ENCODE results near the gene TMCC1. TPM values are rescaled to one million over a fixed set of nuclear protein-coding genes. Genes with fewer than 3 reads are reported as not detected.

TMCC1 gene
- total RNA-seq, 2 experiments from 2014 or later, result 33.3 to 33.8 TPM

- H3K4me1 ChIP-seq (ENCODE audit: insufficient read depth, low read length), result no peaks in the 10 kb centered on the region
- H3K27ac ChIP-seq (ENCODE audit: low read depth in 1 of 2, low read length in 2 of 2), result no peak overlapping the region
- Mint-ChIP-seq H3K4me1 (ENCODE audit: low read depth) (peaks cover 49% of the 10 kb centered on the region), H3K4me3 (no peak overlapping the region), H3K36me3 (ENCODE audit: low read depth) (peaks cover 86% of the 10 kb centered on the region), H3K27me3 (no peaks in the 10 kb centered on the region), H3K27ac (no peak overlapping the region), H3K9me3 (no peaks in the 10 kb centered on the region)
- TF ChIP-seq, protein P1, sequence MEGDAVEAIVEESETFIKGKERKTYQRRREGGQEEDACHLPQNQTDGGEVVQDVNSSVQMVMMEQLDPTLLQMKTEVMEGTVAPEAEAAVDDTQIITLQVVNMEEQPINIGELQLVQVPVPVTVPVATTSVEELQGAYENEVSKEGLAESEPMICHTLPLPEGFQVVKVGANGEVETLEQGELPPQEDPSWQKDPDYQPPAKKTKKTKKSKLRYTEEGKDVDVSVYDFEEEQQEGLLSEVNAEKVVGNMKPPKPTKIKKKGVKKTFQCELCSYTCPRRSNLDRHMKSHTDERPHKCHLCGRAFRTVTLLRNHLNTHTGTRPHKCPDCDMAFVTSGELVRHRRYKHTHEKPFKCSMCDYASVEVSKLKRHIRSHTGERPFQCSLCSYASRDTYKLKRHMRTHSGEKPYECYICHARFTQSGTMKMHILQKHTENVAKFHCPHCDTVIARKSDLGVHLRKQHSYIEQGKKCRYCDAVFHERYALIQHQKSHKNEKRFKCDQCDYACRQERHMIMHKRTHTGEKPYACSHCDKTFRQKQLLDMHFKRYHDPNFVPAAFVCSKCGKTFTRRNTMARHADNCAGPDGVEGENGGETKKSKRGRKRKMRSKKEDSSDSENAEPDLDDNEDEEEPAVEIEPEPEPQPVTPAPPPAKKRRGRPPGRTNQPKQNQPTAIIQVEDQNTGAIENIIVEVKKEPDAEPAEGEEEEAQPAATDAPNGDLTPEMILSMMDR (IDR thresholded peaks at IDR 0.05), result no peak
- H3K27me3 ChIP-seq (ENCODE audit: control insufficient read depth in 1 of 2, insufficient read depth in 2 of 2, low read length in 2 of 2), result no peaks in the 10 kb centered on the region
- POLR2A ChIA-PET, result no interaction called here
- ATAC-seq (ENCODE audit: poor library complexity) (no peak), DNase-seq (no peak)
- no peak overlapping the region for H3K4me3 ChIP-seq (ENCODE audit: low read length)
- peaks cover 5% of the 10 kb centered on the region for H3K36me3 ChIP-seq (ENCODE audit: insufficient read depth, low read length)
- CTCF ChIA-PET, result no interaction called here
- H3K9me3 ChIP-seq (ENCODE audit: control insufficient read depth in 1 of 2, insufficient read depth in 1 of 2, low read length in 2 of 2), result no peaks in the 10 kb centered on the region
- intact Hi-C loops (cut with DNase I, micrococcal nuclease), result loop anchor here in 1 of 2 experiments (5.0 kb wide), 1 partner anchor 40 kb away; no protein-coding TSS in a partner anchor
Measured at GRCh38 chr3:129867506-129868124, 25.9 kb downstream of the TMCC1 start.

DNA sequence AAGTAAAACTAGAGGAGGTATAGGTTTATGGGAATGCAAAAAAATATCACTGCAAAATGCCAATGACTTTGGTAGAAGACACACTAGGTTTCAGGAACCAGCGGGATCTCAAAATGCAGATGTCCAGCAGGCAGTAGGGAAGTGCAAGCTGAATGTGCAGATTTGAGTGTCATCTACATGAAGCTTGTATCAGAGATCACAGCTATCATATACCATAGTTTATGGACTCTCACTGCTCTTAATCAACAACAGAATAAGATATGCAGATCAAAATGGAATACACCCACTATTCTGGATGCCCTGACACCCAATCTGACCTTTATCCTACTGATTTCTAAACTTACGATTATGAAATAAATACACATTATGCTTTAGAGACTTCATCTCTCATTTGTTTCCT is 27.7 kb downstream of the TMCC1 start:
- Mint-ChIP-seq H3K4me1 (ENCODE audit: low read depth) (peaks cover 32% of the 10 kb centered on the region), H3K27me3 (no peaks in the 10 kb centered on the region), H3K36me3 (ENCODE audit: low read depth) (peaks cover 81% of the 10 kb centered on the region), H3K9me3 (no peaks in the 10 kb centered on the region), H3K4me3 (no peak overlapping the region), H3K27ac (no peak overlapping the region)
- Histone ChIP-seq H3K27me3 (ENCODE audit: control insufficient read depth in 1 of 2, insufficient read depth in 2 of 2, low read length in 2 of 2) (no peaks in the 10 kb centered on the region), H3K9me3 (ENCODE audit: control insufficient read depth in 1 of 2, insufficient read depth in 1 of 2, low read length in 2 of 2) (no peaks in the 10 kb centered on the region), H3K4me3 (ENCODE audit: low read length) (no peak overlapping the region), H3K4me1 (ENCODE audit: insufficient read depth, low read length) (no peaks in the 10 kb centered on the region), H3K36me3 (ENCODE audit: insufficient read depth, low read length) (peaks cover 5% of the 10 kb centered on the region), H3K27ac (ENCODE audit: low read depth in 1 of 2, low read length in 2 of 2) (no peak overlapping the region)
- DNase-seq (no peak), ATAC-seq (ENCODE audit: poor library complexity) (no peak)
- CTCF ChIA-PET, result no interaction called here
- POLR2A ChIA-PET, result no interaction called here
- intact Hi-C loops (cut with DNase I, micrococcal nuclease), result loop anchor here in 1 of 2 experiments (5.0 kb wide), 1 partner anchor 41 kb away; no protein-coding TSS in a partner anchor
- TF ChIP-seq, protein P1 (IDR thresholded peaks at IDR 0.05), result no peak

- Mint-ChIP-seq H3K27me3 (no peaks in the 10 kb centered on the region), H3K27ac (no peak overlapping the region), H3K4me3 (no peak overlapping the region), H3K4me1 (ENCODE audit: low read depth) (peaks cover 30% of the 10 kb centered on the region), H3K36me3 (ENCODE audit: low read depth) (peaks cover 72% of the 10 kb centered on the region), H3K9me3 (no peaks in the 10 kb centered on the region)
- Histone ChIP-seq H3K4me3 (ENCODE audit: low read length) (no peak overlapping the region), H3K27ac (ENCODE audit: low read depth in 1 of 2, low read length in 2 of 2) (no peak overlapping the region), H3K36me3 (ENCODE audit: insufficient read depth, low read length) (peaks cover 5% of the 10 kb centered on the region), H3K27me3 (ENCODE audit: control insufficient read depth in 1 of 2, insufficient read depth in 2 of 2, low read length in 2 of 2) (no peaks in the 10 kb centered on the region), H3K9me3 (ENCODE audit: control insufficient read depth in 1 of 2, insufficient read depth in 1 of 2, low read length in 2 of 2) (no peaks in the 10 kb centered on the region), H3K4me1 (ENCODE audit: insufficient read depth, low read length) (no peaks in the 10 kb centered on the region)
- CTCF ChIA-PET, result no interaction called here
- POLR2A ChIA-PET, result interaction anchor here (1.1 kb wide), 1 partner anchor 20 kb away, joined by 3 read pairs; no protein-coding TSS in a partner anchor
- TF ChIP-seq, protein P1 (IDR thresholded peaks at IDR 0.05), result no peak
- intact Hi-C loops (cut with DNase I, micrococcal nuclease), result no loop called here
- no peak for ATAC-seq (ENCODE audit: poor library complexity)
- DNase-seq, result no peak
Measured at GRCh38 chr3:129864519-129864918, 29.0 kb downstream of the TMCC1 start.
